Stimulated activated CD8-positive, alpha-beta memory T cell treated with anti-CD3 and anti-CD28 coated beads, Interleukin-7, amount 100 ng/mL, for 48 hours (primary cell): ENCODE measurements around the gene CRKL.

Experiments used
- DNase-seq, 2 donors: peaks; one replicate each; pipeline ENCODE4 v3.0.0-alpha.2; 2020; ENCODE audit warnings: low read depth in 1 of 2; ENCODE audit errors: extremely low read depth in 1 of 2

The CRKL gene

DNA sequence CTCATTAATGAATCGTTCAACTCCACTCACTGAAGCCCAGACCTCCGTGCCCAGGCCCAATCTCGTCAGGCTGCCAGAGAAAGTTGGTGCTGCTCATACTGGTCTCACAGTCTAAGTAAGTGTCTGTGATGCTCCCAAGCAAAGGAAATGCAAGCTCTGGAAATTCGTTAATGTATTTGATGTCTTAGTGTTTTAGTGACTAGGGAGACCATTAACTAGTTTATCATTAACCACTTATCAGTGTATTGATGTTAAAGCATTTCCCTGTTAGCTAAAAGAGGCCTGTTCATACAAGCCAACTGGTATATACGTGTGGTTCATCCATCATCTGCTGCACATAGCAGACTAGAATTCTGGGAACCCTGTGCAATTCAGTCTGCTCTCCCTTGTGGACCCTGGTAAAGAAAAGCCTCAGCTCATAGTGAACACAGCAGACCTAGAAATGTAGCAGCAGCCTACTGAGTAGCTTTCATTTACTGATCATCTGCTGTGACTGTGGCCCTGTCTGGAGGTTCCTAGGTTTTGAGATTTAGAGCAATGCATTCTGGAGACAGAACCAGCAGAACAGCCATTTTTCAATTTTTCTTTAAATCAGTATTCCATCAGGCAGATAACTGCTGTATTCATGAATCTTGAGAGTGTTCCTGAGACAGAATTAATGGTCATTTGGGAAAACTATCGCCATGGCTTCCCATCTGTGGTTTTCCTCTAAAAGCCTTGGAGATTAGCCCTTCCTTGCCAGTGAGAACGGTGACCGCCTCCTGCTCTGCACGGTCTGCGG, 34.1 kb downstream of the CRKL start:
- DNase-seq = no peak

GRCh38 chr22:20951932-20952380, 34.7 kb downstream of the CRKL start:
- DNase-seq = no peak

GRCh38 chr22:20952544-20953341, 35.5 kb downstream of the CRKL start:
- DNase-seq = no peak

DNA sequence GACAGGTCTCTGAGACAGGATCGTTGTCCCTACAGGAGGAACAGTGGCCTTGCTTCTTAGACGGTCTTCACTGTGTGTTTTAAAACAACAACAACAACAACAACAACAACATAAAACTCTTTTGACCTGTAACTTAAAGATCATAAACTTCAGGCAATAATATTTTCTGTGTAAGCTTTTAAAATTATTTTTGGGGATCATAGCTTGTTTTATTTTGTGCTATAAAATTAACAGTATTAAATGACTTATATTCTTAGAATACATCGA, 36.1 kb downstream of the CRKL start:
- no peak for DNase-seq

GRCh38 chr22:20953668-20954500, 36.7 kb downstream of the CRKL start:
- DNase-seq = no peak

GRCh38 chr22:20955548-20955947, 38.3 kb downstream of the CRKL start:
- no peak for DNase-seq

- DNase-seq = no peak
These were observed 39.3 kb downstream of the CRKL start for GRCh38 chr22:20956258-20957101.

DNA sequence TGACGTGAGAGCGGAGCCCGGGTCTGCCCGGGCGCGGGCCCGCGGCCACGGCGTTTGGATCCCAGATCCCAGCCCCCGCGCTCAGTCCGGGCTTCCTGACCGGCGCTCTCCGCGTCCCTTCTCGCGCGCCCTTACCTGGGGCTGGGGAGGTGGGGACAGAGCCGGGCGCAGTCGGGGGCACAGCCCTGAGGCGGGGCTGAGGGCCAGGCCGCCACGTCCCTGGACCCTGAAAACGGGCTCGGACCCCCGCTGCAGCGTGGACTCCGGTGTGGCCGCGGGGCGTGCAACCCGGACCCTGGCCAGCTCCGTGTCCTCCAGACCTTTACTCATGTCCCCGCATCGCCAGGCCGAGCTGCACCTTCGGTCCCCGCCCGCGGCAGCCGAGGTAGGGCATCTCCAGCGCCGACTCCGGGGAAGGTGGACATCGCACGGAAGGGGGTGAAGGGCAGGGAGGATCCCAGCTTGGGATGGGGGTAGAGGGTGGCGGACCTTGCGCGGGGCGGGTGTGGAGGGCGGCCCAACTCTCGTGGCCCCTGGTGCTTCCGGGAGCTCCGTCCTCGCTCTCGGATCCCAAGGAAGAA, 40.0 kb downstream of the CRKL start:
- DNase-seq = no peak

DNA sequence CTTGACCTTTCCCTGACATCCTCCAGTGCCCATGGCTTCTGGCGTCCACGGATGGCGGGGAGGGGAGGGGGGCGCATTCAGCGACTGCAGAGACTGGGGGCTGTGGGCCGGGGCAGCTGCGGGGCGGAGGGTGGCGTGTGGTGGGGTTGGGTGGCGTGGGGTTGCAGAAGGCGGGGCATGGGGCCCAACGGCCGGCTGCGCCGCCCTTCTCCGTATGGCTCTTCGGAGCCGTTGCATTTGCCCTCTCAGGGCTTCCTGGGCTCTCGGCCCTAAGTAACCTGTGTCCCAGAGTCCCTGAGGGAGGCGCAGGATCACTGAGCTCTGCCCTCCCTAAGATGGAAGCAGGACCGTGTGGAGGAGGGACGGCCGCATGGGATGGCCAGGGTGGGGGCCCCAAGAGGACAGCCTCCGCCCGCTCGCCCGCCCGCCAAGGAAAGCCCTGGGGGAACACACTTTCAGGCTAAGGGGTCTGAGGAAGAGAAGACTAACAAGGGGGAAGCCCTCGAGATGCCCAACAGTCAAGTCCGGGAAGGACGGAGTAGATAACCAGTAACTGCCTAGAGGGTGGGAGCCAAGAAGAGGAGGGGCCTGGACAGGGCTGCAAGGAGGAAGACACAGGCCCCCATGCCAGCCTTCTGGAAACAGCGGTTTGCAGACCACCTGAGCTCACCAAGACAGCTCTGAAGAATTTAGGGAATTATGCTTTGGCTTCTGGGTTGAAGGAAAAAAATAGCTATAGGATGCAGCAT, 40.6 kb downstream of the CRKL start:
- DNase-seq = no peak

DNA sequence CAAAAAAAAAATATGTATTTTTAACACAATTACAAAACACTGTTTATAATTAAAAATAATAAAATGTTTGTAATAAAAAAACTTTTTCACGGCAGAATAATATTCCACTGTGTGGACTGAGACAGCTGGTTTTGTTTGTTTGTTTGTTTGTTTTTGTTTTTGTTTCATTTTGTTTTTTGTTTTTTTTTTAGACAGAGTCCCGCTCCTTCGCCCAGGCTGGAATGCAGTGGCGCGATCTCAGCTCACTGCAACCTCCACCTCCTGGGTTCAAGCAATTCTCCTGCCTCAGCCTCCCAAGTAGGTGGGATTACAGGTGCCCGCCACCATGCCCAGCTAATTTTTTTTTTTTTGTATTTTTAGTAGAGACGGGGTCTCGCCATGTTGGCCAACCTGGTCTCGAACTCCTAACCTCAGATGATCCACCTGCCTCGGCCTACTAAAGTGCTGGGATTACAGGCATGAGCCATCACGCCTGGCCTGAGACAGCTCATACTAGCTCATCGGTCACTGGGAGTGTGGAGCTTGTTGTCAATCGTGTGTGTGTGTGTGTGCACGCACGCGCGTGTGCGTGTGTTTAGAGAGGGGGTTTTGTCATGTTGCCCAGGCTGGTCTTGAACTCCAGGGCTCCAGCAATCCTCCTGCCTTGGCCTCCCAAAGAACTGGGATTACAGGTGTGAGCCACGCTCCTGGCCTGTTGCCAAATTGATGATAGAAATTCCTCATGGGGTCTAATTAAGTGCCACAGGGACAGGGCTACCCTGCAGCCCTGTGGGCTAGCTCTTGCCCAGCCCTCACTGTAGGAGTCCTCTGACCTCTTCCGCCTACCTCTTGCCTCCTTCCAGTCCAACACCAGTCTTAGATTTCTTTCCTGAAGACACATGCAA, 42.6 kb downstream of the CRKL start:
- DNase-seq = no peak

DNA sequence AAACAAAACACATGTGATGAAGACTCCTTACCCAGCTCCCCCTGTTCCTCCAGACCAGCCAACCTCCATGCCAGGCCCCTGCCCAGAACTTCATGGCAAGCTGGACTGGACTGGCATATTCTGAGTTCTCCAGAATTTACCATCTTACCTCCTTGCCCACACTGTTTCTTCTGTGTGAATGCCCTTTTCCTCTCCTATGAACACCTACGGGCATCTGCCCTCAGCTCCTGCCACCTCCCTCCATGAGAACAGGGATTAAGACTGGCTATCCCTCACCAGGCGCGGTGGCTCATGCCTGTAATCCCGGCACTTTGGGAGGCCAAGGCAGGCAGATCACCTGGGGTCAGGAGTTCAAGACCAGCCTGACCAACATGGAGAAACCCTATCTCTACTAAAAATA, 43.4 kb downstream of the CRKL start:
- no peak for DNase-seq

DNA sequence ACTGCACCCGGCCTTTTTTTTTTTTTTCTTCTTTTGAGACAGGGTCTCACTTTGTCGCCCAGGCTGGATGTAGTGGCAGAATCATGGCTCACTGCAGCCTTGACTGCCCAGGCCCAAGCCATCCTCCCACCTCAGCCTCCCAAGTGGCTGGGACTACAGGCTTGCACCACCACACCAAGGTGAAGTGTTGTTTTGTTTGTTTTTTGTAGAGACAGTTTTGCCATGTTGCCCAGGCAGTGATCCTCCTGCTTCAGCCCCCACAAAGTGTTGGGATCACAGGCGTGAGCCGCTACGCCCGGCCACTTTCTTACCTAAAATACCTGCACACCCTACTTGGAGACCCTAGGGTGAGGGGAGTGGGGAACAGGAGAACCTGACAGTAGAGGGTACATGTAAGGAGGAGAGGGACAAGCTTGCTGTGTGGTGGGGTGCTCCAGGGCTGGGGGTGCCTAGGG, 45.3 kb downstream of the CRKL start:
- no peak for DNase-seq

- no peak for DNase-seq
These were observed 46.2 kb downstream of the CRKL start for GRCh38 chr22:20963201-20964052.

DNA sequence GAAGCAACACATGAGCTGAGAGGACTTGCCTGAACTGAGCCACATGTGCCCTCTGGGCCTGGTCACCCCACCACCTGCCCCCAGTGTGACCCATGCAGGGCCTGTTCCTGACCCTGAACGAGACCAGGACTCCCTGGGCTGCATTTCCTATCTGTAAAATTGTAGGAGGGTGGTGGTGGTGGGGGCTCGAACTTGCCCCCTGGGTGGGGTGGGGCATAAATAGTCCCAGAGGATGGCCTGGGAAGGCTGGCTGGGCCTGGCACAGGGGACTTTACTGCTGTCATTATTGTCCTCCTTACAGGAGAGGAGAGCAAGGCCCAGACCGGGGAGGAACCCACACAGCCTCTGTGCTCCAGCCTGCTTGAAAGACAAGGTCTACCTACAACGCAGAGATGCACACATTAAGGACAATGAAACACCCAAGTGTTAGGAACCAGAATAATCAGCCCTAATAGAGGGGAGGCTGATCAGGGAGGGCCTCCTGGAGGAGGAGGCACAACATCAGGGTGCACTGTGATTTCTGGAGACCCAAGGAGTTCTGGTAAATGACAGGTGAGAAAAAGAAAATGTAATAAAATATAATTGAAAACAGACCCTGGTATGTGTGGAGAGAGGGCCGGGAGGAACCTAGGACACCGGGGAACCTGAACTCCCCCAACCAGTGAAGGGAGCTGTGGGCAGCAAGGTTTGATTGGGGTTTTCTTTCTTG, 47.0 kb downstream of the CRKL start:
- no peak for DNase-seq

DNA sequence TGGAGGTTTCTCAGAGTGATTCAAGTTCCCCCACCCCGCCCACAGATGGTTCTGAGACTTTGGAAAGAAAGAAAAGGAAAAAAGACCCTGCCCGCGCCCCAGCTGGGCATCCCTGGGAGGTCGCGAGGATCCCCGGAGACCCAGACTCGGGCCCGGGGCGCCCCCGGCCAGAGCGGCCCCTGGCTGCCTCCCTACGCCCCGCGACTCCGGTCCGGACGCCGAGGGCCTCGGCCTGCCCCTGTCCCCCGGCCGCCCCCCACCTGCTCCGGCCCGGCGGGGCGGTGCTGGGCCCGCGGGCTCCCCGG, 47.5 kb downstream of the CRKL start:
- no peak for DNase-seq

GRCh38 chr22:20965104-20965887, 48.1 kb downstream of the CRKL start:
- no peak for DNase-seq
